ENCODE results near the gene SLC25A51.

SLC25A51 gene

DNA sequence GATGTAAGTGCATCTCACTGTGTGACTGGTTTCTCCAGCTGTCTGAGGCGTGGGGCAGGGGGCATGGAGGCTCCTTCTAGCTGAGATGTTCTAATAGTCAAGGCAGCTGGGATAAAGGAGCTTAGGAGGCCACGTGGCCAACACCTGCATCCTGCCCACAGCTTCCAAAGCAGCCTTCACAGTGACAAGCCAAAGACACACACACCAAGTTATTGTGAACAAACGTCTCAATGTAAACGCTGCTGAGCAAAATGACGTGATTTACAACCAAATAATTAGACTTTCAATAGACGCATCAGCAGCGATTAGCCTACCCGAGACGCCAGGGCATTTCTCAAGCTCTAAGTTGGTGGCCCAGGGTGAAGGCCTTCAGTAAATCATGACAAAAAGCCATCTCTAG lies 23.2 kb upstream of the SLC25A51 start:
- Histone ChIP-seq H3K27me3 (no peaks in the 10 kb centered on the region), H3K4me3 (ENCODE audit: low read depth in 1 of 2, low read length in 1 of 2) (no peak overlapping the region), H3K36me3 (no peaks in the 10 kb centered on the region), H3K4me1 (ENCODE audit: control insufficient read depth in 1 of 2, insufficient read depth in 1 of 2, low read depth in 1 of 2, low read length in 1 of 2) (no peaks in the 10 kb centered on the region), H3K9me3 (no peaks in the 10 kb centered on the region), H3K27ac (no peak overlapping the region)
- TF ChIP-seq, protein P1, sequence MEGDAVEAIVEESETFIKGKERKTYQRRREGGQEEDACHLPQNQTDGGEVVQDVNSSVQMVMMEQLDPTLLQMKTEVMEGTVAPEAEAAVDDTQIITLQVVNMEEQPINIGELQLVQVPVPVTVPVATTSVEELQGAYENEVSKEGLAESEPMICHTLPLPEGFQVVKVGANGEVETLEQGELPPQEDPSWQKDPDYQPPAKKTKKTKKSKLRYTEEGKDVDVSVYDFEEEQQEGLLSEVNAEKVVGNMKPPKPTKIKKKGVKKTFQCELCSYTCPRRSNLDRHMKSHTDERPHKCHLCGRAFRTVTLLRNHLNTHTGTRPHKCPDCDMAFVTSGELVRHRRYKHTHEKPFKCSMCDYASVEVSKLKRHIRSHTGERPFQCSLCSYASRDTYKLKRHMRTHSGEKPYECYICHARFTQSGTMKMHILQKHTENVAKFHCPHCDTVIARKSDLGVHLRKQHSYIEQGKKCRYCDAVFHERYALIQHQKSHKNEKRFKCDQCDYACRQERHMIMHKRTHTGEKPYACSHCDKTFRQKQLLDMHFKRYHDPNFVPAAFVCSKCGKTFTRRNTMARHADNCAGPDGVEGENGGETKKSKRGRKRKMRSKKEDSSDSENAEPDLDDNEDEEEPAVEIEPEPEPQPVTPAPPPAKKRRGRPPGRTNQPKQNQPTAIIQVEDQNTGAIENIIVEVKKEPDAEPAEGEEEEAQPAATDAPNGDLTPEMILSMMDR (IDR thresholded peaks at IDR 0.05), result no peak

DNA sequence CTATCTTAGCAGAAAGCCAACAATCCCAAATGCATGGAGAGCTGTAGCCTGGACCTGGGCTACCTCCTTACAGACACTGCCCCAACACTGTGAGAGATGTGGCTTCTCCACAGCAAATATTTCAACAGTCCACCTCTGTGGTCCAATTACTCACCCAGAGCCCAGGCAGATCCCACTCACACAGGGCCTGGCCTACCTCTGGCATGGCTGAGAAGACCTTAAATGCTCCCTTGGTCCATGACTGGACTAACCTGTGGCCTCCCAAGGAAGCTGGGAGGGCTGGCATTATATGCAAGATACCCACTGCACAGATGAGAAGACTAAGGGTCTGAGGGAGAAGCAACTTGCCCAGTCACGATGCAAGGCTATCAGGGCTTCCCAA lies 22.8 kb upstream of the SLC25A51 start:
- Histone ChIP-seq H3K27me3 (no peaks in the 10 kb centered on the region), H3K4me1 (ENCODE audit: control insufficient read depth in 1 of 2, insufficient read depth in 1 of 2, low read depth in 1 of 2, low read length in 1 of 2) (no peaks in the 10 kb centered on the region), H3K27ac (no peak overlapping the region), H3K9me3 (no peaks in the 10 kb centered on the region), H3K36me3 (no peaks in the 10 kb centered on the region), H3K4me3 (ENCODE audit: low read depth in 1 of 2, low read length in 1 of 2) (no peak overlapping the region)
- TF ChIP-seq, protein P1 (IDR thresholded peaks at IDR 0.05), result no peak

DNA sequence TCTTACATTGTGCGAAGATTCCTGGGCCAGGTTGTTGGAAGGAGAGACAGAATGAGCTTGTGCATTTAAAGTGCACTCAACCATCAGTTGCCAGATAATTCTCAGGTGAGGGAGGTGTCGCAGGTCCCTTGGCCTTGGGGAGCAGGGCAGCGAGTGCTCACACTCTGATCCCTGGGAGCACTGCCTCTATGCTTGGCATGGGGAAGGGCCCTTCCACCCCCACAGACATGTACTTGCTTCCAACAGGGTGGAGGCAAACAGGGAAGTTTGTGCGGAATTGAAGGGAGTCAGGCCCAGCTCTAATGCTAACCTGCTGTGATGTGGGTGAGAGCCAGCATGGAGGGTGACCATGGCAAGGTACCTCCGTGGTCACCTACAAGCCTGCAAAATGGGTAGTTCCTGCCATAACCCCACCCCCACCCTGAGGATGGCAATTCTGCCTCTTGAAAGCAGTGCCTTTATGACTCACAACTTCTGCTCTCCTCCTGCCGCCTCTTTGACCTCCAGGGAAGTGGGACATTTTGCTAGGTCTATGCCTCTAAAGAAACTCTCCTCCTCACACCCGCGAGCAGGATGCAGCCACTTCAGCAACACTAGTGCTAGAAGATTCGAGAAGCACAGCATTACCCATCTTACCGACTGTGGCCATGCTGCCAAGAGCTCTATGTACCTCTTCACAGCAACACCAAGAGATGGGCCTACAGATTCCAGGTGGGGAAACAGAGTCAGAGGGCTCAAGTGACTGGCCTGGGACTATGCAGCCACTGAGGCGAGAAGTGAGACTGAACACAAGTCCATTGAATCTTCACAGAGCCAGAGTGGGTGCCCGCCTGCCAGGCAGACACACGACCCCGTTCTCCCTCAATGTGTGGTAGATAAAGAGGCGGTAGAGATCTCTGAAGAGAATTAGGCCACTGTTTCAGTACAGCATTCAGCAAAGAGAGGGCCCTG lies 22.1 kb upstream of the SLC25A51 start:
- H3K27me3 ChIP-seq, result no peaks in the 10 kb centered on the region
- TF ChIP-seq, protein P1 (IDR thresholded peaks at IDR 0.05), result no peak
- no peaks in the 10 kb centered on the region for H3K9me3 ChIP-seq
- no peaks in the 10 kb centered on the region for H3K4me1 ChIP-seq (ENCODE audit: control insufficient read depth in 1 of 2, insufficient read depth in 1 of 2, low read depth in 1 of 2, low read length in 1 of 2)
- no peak overlapping the region for H3K4me3 ChIP-seq (ENCODE audit: low read depth in 1 of 2, low read length in 1 of 2)
- H3K36me3 ChIP-seq, result no peaks in the 10 kb centered on the region
- H3K27ac ChIP-seq, result no peak overlapping the region

DNA sequence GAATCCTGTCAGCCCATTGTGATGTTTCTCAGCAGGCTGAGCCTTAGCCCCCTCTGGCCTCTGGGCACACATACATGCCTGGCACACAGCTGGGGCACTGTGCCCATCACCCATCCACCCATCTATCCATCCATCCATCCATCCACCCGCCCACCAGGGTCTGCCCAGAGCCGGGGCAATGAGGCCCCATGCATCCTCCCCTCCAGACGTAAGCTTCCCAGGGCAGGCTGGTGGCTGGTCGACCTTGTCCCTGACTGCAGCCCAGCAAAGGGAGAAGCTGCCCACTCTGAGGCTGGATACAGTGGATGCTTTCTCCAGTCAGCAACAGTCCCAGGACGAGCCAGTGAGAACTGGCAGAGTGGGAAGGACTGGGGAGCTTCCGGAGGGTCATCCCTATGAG lies 21.1 kb upstream of the SLC25A51 start:
- Histone ChIP-seq H3K27me3 (no peaks in the 10 kb centered on the region), H3K36me3 (no peaks in the 10 kb centered on the region), H3K4me3 (ENCODE audit: low read depth in 1 of 2, low read length in 1 of 2) (no peak overlapping the region), H3K4me1 (ENCODE audit: control insufficient read depth in 1 of 2, insufficient read depth in 1 of 2, low read depth in 1 of 2, low read length in 1 of 2) (no peaks in the 10 kb centered on the region), H3K9me3 (no peaks in the 10 kb centered on the region), H3K27ac (no peak overlapping the region)
- TF ChIP-seq, protein P1 (IDR thresholded peaks at IDR 0.05), result no peak

DNA sequence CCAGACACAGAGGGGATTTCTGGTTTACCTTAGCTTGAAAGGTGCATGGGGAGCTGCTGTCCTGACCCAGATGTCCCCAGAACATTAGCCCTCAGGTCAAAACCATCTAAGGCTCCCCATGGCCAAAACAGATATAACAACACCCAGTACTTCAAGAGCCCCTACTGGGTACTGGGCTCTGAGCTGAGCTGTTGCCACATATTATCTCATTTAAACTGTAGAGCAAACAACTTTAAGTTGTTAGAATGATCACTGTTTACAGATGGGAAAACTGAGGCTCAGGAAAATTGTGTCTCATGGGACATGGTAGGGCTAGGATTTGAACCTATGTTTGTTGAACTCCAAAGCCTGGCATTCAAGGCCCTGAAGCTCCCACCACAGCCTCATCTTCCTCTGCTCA lies 20.6 kb upstream of the SLC25A51 start:
- Histone ChIP-seq H3K4me1 (ENCODE audit: control insufficient read depth in 1 of 2, insufficient read depth in 1 of 2, low read depth in 1 of 2, low read length in 1 of 2) (no peaks in the 10 kb centered on the region), H3K36me3 (no peaks in the 10 kb centered on the region), H3K27ac (no peak overlapping the region), H3K9me3 (no peaks in the 10 kb centered on the region), H3K27me3 (no peaks in the 10 kb centered on the region), H3K4me3 (ENCODE audit: low read depth in 1 of 2, low read length in 1 of 2) (no peak overlapping the region)
- TF ChIP-seq, protein P1 (IDR thresholded peaks at IDR 0.05), result no peak
